CD4-positive, alpha-beta T cell treated with Interleukin-6 for 4 hours (primary cell): Measurements from ENCODE around the gene ABHD1.
A peak's percentile ranks its signal among the peaks of the same experiment; 100 is the strongest.
"Not testable (repeated sequence)": the region's sequence is repeated elsewhere in the genome, so short reads cannot be mapped to it uniquely, and the experiment has no call there.

Experiments used
- DNase-seq: peaks from one replicate; pipeline ENCODE4 v3.0.0-alpha.2; 2020; ENCODE audit warnings: mixed read lengths

Gene ABHD1

GRCh38 chr2:27087823-27088410, 35.7 kb upstream of the ABHD1 start:
- DNase-seq, result no peak

GRCh38 chr2:27088634-27089033, 35.0 kb upstream of the ABHD1 start:
- DNase-seq, result no peak

- DNase-seq, result no peak
These were observed 34.3 kb upstream of the ABHD1 start for GRCh38 chr2:27089111-27089954.

GRCh38 chr2:27091746-27092695, 31.6 kb upstream of the ABHD1 start:
- DNase-seq, result no peak

GRCh38 chr2:27092696-27093429, 30.8 kb upstream of the ABHD1 start:
- DNase-seq, result no peak

GRCh38 chr2:27093430-27094352, 29.9 kb upstream of the ABHD1 start:
- DNase-seq, result no peak

DNA sequence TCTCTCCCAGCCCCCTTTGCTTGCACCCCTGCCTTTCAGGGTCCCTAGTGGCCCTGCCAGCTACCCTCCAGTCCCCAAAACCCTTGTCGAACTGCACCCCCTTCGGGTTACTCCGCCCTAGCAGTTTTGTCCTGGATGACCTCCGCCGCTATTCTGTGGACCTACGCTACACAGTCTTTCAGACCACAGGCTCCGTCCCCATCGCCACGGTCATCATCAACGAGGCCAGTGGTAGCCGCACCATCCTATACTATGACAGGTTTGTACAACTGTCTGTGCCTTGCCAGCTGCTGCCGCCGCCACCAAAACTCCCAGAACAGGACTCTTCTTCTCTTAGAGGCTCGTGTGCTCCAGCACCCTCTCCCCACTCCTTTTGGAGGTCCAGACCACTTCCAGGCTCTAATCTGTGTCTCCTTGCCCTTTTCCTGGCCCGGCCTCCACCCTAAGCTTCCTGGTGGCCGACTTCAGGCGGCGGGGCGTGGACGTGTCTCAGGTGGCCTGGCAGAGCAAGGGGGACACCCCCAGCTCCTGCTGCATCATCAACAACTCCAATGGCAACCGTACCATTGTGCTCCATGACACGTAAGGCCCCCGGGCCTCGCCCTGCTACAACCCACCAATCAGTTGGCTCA, 29.1 kb upstream of the ABHD1 start:
- no peak for DNase-seq

GRCh38 chr2:27095427-27095744, 28.2 kb upstream of the ABHD1 start:
- no peak for DNase-seq

DNA sequence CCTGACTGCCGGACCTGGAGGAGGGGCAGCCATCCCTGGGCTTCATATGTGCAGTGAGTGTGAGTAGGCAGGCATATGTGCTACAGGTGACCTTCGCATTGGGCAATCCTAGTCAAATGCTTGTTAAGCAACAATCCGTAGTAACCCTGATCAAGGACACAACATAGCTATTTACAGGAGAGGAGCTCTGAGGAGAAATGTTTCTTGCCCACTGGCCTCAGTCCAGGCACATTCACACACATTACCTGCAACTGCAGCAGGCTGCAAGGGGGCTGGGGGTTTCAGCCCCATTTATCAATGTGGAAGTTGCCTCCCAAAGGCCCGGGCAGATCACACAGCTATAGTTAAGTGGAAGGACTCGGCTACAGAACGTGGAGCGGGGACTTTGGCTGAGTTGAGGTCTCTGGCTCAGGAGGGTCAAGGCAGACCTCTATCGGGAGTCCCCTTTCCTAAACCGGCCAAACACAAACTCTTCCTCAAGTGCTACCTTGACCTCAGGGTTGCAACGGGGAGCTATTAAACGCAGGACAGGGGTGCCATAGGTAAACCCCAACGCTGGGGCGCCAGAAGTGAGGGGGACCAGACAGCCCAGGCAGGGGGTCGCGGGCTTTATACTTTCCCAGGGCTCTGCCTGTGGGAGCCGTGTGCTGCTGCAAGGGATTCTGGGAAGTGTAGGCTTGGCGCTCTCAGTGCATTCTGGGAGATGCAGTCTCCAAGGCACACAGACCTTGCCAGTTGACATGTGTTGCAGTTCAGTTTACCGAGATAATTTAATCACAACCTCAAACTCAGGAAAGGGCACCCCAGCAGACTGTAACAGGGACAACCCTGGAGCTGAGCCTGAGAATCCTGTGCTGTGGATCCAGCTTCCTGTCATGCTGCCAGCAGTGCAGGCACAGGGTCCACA, 27.6 kb upstream of the ABHD1 start:
- peak; percentile 61 for DNase-seq

DNA sequence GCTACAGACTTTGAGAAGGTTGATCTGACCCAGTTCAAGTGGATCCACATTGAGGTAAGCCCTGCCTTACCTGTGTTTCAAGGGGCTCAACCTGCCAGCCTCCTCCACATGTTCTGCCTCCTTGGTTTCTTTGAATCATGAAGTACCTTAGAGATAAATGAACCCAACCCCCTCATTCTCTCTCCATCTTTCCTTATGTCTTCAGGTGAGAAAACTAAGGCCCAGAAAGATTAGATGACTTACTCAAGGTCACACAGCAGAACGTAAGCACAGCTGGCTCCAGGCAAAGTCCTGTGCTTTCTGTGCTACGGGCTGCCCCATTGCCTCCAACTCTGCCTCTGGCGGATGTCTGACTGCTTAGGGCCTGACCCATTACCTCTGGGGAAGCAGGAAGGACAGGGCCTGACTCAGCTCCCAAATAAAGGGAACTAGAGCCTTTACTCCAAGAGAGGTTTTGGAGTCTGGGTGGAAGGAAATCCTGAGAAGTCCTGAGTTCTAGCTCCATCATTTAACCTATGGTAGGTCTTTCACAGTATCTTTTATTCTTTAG, 26.8 kb upstream of the ABHD1 start:
- no peak for DNase-seq

DNA sequence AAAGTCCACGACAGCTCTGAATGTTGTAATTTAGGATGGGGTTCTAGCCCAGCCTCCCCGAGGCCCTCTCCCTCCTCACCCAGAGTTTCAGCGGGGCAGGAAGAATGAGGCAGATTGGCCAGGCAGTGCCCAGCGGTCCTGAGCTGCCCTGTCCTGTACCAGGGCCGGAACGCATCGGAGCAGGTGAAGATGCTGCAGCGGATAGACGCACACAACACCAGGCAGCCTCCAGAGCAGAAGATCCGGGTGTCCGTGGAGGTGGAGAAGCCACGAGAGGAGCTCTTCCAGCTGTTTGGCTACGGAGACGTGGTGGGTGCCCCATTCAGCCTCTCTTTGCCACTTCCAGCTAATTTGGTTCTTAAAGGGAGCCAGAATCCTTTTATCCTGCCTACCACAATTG, 26.3 kb upstream of the ABHD1 start:
- DNase-seq, result no peak

GRCh38 chr2:27099334-27099955, 24.2 kb upstream of the ABHD1 start:
- DNase-seq, result no peak

- no peak for DNase-seq
These were observed 23.6 kb upstream of the ABHD1 start for GRCh38 chr2:27100036-27100435.

DNA sequence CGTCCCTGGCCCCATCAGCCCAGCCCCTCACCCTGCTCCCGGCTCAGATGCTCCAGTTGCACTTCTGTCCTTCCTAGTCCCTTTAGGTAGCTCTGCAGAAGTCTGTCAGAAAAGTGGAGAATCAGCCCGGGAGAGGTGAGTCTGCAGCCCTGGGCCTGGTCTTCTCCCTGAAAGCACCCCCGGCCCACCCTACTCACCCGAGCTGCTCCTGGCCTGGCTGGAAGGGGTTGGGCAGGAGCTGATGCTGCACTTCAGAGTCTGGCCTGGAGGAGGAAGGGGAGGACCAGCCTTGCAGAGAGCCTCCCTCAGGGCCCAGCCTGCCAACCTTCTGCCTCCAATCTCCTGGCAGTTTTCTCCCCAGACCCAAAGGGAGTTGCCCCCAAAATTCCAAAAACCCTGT, 21.3 kb upstream of the ABHD1 start:
- no peak for DNase-seq

DNA sequence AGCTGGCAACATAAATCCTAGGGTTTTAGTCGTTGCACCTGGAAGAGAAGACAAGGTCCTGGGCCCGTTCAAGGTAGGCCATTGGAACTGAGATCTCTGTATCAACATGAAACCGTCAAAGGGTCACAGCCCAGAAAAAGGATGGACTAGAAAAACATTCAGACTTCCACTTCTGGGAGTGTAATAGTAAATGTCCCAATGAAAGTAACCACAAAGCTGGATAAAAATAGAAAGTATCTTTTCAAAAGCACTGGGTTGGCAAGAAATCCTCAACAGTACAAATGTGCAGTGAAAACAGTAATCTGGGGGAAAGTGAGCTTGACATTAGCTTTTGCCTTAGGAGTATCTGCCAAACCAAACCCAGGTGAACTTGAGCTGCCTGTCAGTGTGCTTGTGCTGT, 17.6 kb upstream of the ABHD1 start:
- no peak for DNase-seq

- DNase-seq, result no peak
These were observed 15.4 kb upstream of the ABHD1 start for GRCh38 chr2:27108221-27108620.

- DNase-seq, result no peak
These were observed 14.5 kb upstream of the ABHD1 start for GRCh38 chr2:27109083-27109482.

DNA sequence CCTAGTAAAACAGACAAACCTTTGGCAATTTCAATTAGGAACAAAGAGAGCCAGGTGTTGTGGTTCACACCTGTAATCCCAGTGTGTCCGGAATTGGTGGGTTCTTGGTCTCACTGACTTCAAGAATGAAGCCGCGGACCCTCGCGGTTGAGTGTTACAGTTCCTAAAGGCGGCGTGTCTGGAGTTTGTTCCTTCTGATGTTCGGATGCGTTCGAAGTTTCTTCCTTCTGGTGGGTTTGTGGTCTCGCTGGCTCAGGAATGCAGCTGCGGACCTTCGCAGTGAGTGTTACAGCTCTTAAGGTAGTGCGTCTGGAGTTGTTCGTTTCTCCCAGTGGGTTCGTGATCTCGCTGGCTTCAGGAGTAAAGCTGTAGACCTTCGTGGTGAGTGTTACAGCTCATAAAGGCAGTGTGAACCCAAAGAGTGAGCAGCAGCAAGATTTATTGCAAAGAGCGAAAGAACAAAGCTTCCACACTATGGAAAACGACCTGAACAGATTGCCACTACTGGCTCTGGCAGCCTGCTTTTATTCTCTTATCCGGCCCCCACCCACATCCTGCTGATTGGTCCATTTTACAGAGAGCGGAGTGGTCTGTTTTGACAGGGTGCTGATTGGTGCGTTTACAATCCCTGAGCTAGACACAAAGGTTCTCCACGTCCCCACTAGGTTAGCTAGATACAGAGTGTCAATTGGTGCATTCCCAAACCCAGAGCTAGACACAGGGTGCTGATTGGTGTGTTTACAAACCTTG, 12.8 kb upstream of the ABHD1 start:
- not testable (repeated sequence) for DNase-seq
